ENCODE results near the gene ENTPD8. TPM values are rescaled to one million over a fixed set of nuclear protein-coding genes. Genes with fewer than 3 reads are reported as not detected.

Gene ENTPD8
- total and polyA plus RNA-seq, 2 of the 13 experiments (the other 11 are each of a cell fraction or from before 2014, with no cell fraction given): 0.26 to 0.44 TPM

DNA sequence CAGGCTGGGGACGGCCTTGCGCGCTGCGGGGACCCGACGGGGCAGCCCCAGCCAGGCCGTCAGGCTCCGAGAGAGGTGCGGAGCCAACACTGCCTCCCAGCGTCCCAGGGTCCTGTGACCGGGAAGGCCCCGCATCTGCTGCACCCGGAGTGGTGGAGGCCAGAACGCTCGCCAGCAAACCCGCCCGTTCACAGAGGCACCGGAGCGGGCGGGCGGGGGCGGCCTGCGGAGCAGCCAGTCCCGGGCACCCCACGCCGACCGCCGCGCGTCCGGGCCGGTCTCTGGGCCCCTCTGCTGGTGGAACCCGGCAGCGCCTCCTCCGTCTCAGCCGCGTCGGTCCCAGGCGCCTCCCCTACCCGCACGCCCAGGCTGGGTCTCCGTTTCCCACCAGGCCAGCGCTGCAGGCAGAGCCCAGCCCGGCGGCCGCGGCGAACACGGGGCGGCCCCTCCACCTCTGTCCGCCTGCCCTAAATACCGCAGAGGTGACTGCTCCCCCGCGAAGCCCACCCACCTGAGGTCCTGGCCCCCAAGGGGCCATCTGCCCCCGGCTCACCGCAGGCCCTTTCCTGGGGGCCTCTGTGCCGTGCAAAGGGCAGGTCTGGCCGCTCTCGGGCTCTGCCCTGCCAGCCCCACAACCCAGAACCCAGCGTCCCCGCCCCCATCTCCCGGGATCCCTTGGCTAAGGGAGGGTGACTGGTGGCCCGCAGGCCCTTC lies 34.1 kb downstream of the ENTPD8 start (continued):
- TF ChIP-seq ATM (IDR thresholded peaks at IDR 0.05; ENCODE audit: borderline replicate concordance) (no peak), FOXK2 (IDR thresholded peaks at IDR 0.05) (no peak), GABPA (IDR thresholded peaks at IDR 0.05; ENCODE audit: low read depth, low read length) (no peak), GABPA (CRISPR knock-in tag; IDR thresholded peaks at IDR 0.05; ENCODE audit: low read depth) (no peak), NCOR1 (IDR thresholded peaks at IDR 0.05; ENCODE audit: borderline replicate concordance, low read length) (no peak), ZBTB1 (CRISPR knock-in tag; IDR thresholded peaks at IDR 0.05; ENCODE audit: borderline replicate concordance) (no peak), MEF2D (CRISPR knock-in tag; IDR thresholded peaks at IDR 0.05) (no peak), GZF1 (CRISPR knock-in tag; IDR thresholded peaks at IDR 0.05) (no peak), AKAP8 (CRISPR knock-in tag; IDR thresholded peaks at IDR 0.05) (peak; percentile 96), SNRNP70 (IDR thresholded peaks at IDR 0.05; ENCODE audit: low read depth, low read length) (no peak), ZNF652 (CRISPR knock-in tag; IDR thresholded peaks at IDR 0.05; ENCODE audit: borderline replicate concordance, low read depth) (no peak), U2AF1 (optimal IDR thresholded peaks at IDR 0.05; ENCODE audit: low read depth, low read length) (no peak), U2AF2 (IDR thresholded peaks at IDR 0.05; ENCODE audit: low read depth, low read length) (no peak), ZNF761 (CRISPR knock-in tag; conservative IDR thresholded peaks at IDR 0.05) (0 out of 2 replicates have a peak, but pooled peaks have one; percentile 32), RFX3 (CRISPR knock-in tag; IDR thresholded peaks at IDR 0.05) (no peak)
- TF ChIP-seq, protein P1, sequence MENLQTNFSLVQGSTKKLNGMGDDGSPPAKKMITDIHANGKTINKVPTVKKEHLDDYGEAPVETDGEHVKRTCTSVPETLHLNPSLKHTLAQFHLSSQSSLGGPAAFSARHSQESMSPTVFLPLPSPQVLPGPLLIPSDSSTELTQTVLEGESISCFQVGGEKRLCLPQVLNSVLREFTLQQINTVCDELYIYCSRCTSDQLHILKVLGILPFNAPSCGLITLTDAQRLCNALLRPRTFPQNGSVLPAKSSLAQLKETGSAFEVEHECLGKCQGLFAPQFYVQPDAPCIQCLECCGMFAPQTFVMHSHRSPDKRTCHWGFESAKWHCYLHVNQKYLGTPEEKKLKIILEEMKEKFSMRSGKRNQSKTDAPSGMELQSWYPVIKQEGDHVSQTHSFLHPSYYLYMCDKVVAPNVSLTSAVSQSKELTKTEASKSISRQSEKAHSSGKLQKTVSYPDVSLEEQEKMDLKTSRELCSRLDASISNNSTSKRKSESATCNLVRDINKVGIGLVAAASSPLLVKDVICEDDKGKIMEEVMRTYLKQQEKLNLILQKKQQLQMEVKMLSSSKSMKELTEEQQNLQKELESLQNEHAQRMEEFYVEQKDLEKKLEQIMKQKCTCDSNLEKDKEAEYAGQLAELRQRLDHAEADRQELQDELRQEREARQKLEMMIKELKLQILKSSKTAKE (CRISPR knock-in tag; IDR thresholded peaks at IDR 0.05; ENCODE audit: borderline replicate concordance): no peak
